Germinal center (tissue), 1 donor: ENCODE measurements around the gene UBFD1.
"Not testable (repeated sequence)": the region's sequence is repeated elsewhere in the genome, so short reads cannot be mapped to it uniquely, and the experiment has no call there.

Experiments used
- DNase-seq: peaks from one replicate; pipeline ENCODE4 v3.0.0; 2012; ENCODE audit warnings: mixed read lengths, low spot score

Gene UBFD1

GRCh38 chr16:23609929-23610328 is 52.4 kb downstream of the UBFD1 start:
- no peak for DNase-seq

- not testable (repeated sequence) for DNase-seq
Observed at GRCh38 chr16:23610905-23611304, 53.4 kb downstream of the UBFD1 start.

DNA sequence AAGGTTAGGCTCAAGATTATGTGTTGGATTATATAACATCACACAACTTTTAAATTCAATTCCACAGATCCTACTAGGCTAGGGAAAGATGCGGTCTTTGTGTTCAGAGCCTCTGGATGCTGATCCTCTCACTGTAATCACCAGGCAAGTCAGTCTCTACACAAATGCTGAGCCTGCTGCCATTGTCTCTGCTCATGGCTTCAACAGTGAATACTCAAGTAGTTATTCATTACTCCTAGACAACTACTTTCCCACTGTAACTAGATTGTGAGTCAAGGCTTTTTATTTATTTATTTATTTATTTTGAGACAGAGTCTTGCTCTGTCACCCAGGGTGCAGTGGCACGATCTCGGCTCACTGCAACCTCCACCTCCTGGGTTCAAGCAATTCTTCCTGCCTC is 54.4 kb downstream of the UBFD1 start:
- no peak for DNase-seq

GRCh38 chr16:23615805-23616204 is 58.3 kb downstream of the UBFD1 start:
- DNase-seq = no peak
